Kidney (tissue), 14 donors: ENCODE data around the gene RNF13. TPM values are rescaled to one million over a fixed set of nuclear protein-coding genes. Genes with fewer than 3 reads are reported as not detected.
"Not testable (repeated sequence)": the region's sequence is repeated elsewhere in the genome, so short reads cannot be mapped to it uniquely, and the experiment has no call there.

Source experiments
- DNase-seq, 5 donors: peaks; one replicate each; pipeline ENCODE4 v3.0.0-alpha.2; 2013 to 2020
- FAIRE-seq: peaks from 2 replicates; lab custom pipeline; 2012; peaks lifted over from hg19 to GRCh38; lab: Jason Lieb, UNC
- H3K27ac ChIP-seq, 2 donors: one replicate each; pipeline ENCODE4 v1.7.0; 2013; ENCODE audit warnings: low read depth in 2 of 2, low read length in 2 of 2, inconsistent platforms in 1 of 2
- H3K27me3 ChIP-seq: one replicate; pipeline ENCODE4 v1.7.1; 2013; ENCODE audit warnings: low read length, inconsistent platforms; ENCODE audit not compliant: control insufficient read depth, insufficient read depth
- H3K36me3 ChIP-seq, 3 donors: one replicate each; pipeline versions ENCODE4 v1.7.0 to v1.7.1; 2013; ENCODE audit warnings: low read length in 3 of 3, control low read depth in 1 of 3, inconsistent platforms in 1 of 3; ENCODE audit not compliant: insufficient read depth in 3 of 3, control insufficient read depth in 2 of 3
- H3K4me1 ChIP-seq, 3 donors: one replicate each; pipeline versions ENCODE4 v1.7.0 to v1.7.1; 2013; ENCODE audit warnings: low read length in 3 of 3, inconsistent platforms in 1 of 3, low read depth in 1 of 3; ENCODE audit not compliant: control insufficient read depth in 2 of 3, insufficient read depth in 2 of 3
- H3K4me3 ChIP-seq, 3 donors: one replicate each; pipeline versions ENCODE4 v1.7.0 to v1.8.1; 2013; ENCODE audit warnings: low read length in 3 of 3, control low read depth in 1 of 3, inconsistent platforms in 1 of 3
- H3K9ac ChIP-seq, 3 donors: one replicate each; pipeline versions ENCODE4 v1.7.0 to v1.7.1; 2013; ENCODE audit warnings: low read length in 3 of 3, control low read depth in 1 of 3, inconsistent platforms in 1 of 3
- H3K9me3 ChIP-seq, 3 donors: one replicate each; pipeline versions ENCODE4 v1.7.0 to v1.7.1; 2013; ENCODE audit warnings: low read length in 3 of 3, control low read depth in 1 of 3, inconsistent platforms in 1 of 3; ENCODE audit not compliant: control insufficient read depth in 2 of 3, insufficient read depth in 1 of 3
- CTCF ChIP-seq: IDR thresholded peaks from 3 replicates; pipeline ENCODE4 v1.5.1; 2012; ENCODE audit warnings: mild to moderate bottlenecking, moderate library complexity, borderline replicate concordance; ENCODE audit not compliant: insufficient read depth; ENCODE audit errors: extremely low read depth
- intact Hi-C: fragments of 100-400 bp; cut with DNase I; formaldehyde crosslinking; loops from one replicate; pipeline ENCODE4 v1.11.1; 2022
- polyA plus RNA-seq: library from polyadenylated mRNA; stranded (reverse); fragments of 350-450 nt; fragmentation: Illumina TruSeq; extraction: RNeasy Lipid Tissue Mini Kit (QIAGEN cat#74804); gene quantifications from one replicate; pipeline ENCODE4 v1.2.3, GENCODE V29; 2014; ENCODE audit warnings: low read depth, low replicate concordance; ENCODE audit not compliant: insufficient read depth
- total RNA-seq: library from RNA; stranded (reverse); fragmentation: NEBNext Ultra II Directional; extraction: Animal tissue kit (Norgen Biotek cat#: 25700); gene quantifications from one replicate; pipeline ENCODE4 v1.2.1, GENCODE V29; 2021
- donor health status: control.
- donor health status: control.
- donor health status: control.
- donor health status: control.
- donor health status: control.
- donor health status: DM: yes; HTN: yes; CAD: no.
- donor health status: Normal renal cell carcinoma (clear cell type).

The RNF13 gene
- total and polyA plus RNA-seq, 2 donors from 2014 or later = 54.1 to 87.1 TPM

- H3K4me1 ChIP-seq = no peaks in the 10 kb centered on the region
- DNase-seq (peak in 2 of 5 donors; percentile 58 to 80), FAIRE-seq (no peak)
- TF ChIP-seq CTCF = no peak
- intact Hi-C loops = no loop called here
- H3K36me3 ChIP-seq = no peaks in the 10 kb centered on the region
- no peak overlapping the region for H3K27ac ChIP-seq
- no peak overlapping the region for H3K4me3 ChIP-seq
- no peak overlapping the region for H3K9ac ChIP-seq
- no peaks in the 10 kb centered on the region for H3K27me3 ChIP-seq
- H3K9me3 ChIP-seq = no peaks in the 10 kb centered on the region
Observed at GRCh38 chr3:149977386-149977785, 164.4 kb downstream of the RNF13 start.

GRCh38 chr3:149981979-149982378, 169.0 kb downstream of the RNF13 start:
- H3K4me3 ChIP-seq, FAIRE-seq, DNase-seq, H3K9me3 ChIP-seq, intact Hi-C loops, H3K27ac ChIP-seq, H3K36me3 ChIP-seq, H3K27me3 ChIP-seq, H3K4me1 ChIP-seq, H3K9ac ChIP-seq: not testable (repeated sequence)

GRCh38 chr3:149983053-149983452, 170.0 kb downstream of the RNF13 start:
- H3K27me3 ChIP-seq, intact Hi-C loops, H3K9ac ChIP-seq, H3K4me1 ChIP-seq, FAIRE-seq, DNase-seq, H3K36me3 ChIP-seq, H3K4me3 ChIP-seq, H3K9me3 ChIP-seq, H3K27ac ChIP-seq: not testable (repeated sequence)

GRCh38 chr3:149983628-149984027, 170.6 kb downstream of the RNF13 start:
- intact Hi-C loops = no loop called here
- TF ChIP-seq CTCF = no peak
- Histone ChIP-seq H3K4me1 (no peaks in the 10 kb centered on the region), H3K27ac (no peak overlapping the region), H3K4me3 (no peak overlapping the region), H3K27me3 (no peaks in the 10 kb centered on the region), H3K9me3 (no peaks in the 10 kb centered on the region), H3K36me3 (no peaks in the 10 kb centered on the region), H3K9ac (no peak overlapping the region)
- no peak for FAIRE-seq
- no peak for DNase-seq

- Histone ChIP-seq H3K36me3 (no peaks in the 10 kb centered on the region), H3K4me3 (no peak overlapping the region), H3K27ac (no peak overlapping the region), H3K4me1 (no peaks in the 10 kb centered on the region), H3K9ac (no peak overlapping the region), H3K9me3 (no peaks in the 10 kb centered on the region), H3K27me3 (no peaks in the 10 kb centered on the region)
- no peak for TF ChIP-seq CTCF
- DNase-seq (no peak), FAIRE-seq (no peak)
- intact Hi-C loops = no loop called here
Observed at GRCh38 chr3:149989307-149989706, 176.3 kb downstream of the RNF13 start.
